ENCODE results near the gene MRPS7. TPM values are rescaled to one million over a fixed set of nuclear protein-coding genes. Genes with fewer than 3 reads are reported as not detected.

MRPS7 gene
- total RNA-seq, 1 donor from 2014 or later: 43.3 TPM

GRCh38 chr17:75245011-75245410, 16.7 kb upstream of the MRPS7 start:
- Mint-ChIP-seq H3K4me1 (peaks cover 3% of the 10 kb centered on the region), H3K27me3 (ENCODE audit: insufficient read depth, low read depth) (peaks cover 8% of the 10 kb centered on the region), H3K4me3 (no peak overlapping the region), H3K27ac (no peak overlapping the region), H3K36me3 (peaks cover 14% of the 10 kb centered on the region), H3K9me3 (no peaks in the 10 kb centered on the region)
- no peak overlapping the region for H3K4me2 ChIP-seq
- TF ChIP-seq EZH2phosphoT487 (IDR thresholded peaks at IDR 0.05) (no peak), EZH2 (IDR thresholded peaks at IDR 0.05) (no peak), CTCF (IDR thresholded peaks at IDR 0.05) (no peak)
- H3K4me3 ChIP-seq: no peak overlapping the region
- H3K36me3 ChIP-seq: no peaks in the 10 kb centered on the region
- H3K27ac ChIP-seq: no peak overlapping the region
- H2AFZ ChIP-seq (replicated peaks): no peak overlapping the region
- peaks cover 15% of the 10 kb centered on the region for H4K20me1 ChIP-seq (ENCODE audit: low read depth)
- H3K9me3 ChIP-seq (ENCODE audit: low read depth): no peaks in the 10 kb centered on the region
- DNase-seq (ENCODE audit: low spot score): no peak
- H3K4me1 ChIP-seq: no peaks in the 10 kb centered on the region
- no peaks in the 10 kb centered on the region for H3K27me3 ChIP-seq
- peaks cover 16% of the 10 kb centered on the region for H3K79me2 ChIP-seq (ENCODE audit: low read depth)
- no peak overlapping the region for H3K9ac ChIP-seq
- peaks cover 17% of the 10 kb centered on the region for H3F3A ChIP-seq (ENCODE audit: low read depth)

GRCh38 chr17:75246404-75246803, 15.3 kb upstream of the MRPS7 start:
- Histone ChIP-seq H3F3A (ENCODE audit: low read depth) (peaks cover 3% of the 10 kb centered on the region), H4K20me1 (ENCODE audit: low read depth) (peaks cover 24% of the 10 kb centered on the region), H3K4me1 (no peaks in the 10 kb centered on the region), H3K9ac (no peak overlapping the region), H3K27me3 (no peaks in the 10 kb centered on the region), H3K4me3 (no peak overlapping the region), H3K36me3 (no peaks in the 10 kb centered on the region), H3K9me3 (ENCODE audit: low read depth) (no peaks in the 10 kb centered on the region), H3K4me2 (no peak overlapping the region), H2AFZ (replicated peaks) (no peak overlapping the region), H3K27ac (no peak overlapping the region), H3K79me2 (ENCODE audit: low read depth) (peaks cover 23% of the 10 kb centered on the region)
- H3K36me3 Mint-ChIP-seq: peaks cover 14% of the 10 kb centered on the region
- H3K27ac Mint-ChIP-seq: no peak overlapping the region
- no peak for DNase-seq (ENCODE audit: low spot score)
- TF ChIP-seq EZH2phosphoT487 (IDR thresholded peaks at IDR 0.05) (no peak), EZH2 (IDR thresholded peaks at IDR 0.05) (no peak), CTCF (IDR thresholded peaks at IDR 0.05) (no peak)
- no peak overlapping the region for H3K4me3 Mint-ChIP-seq
- no peaks in the 10 kb centered on the region for H3K9me3 Mint-ChIP-seq
- H3K4me1 Mint-ChIP-seq: peaks cover 6% of the 10 kb centered on the region
- H3K27me3 Mint-ChIP-seq (ENCODE audit: insufficient read depth, low read depth): peaks cover 2% of the 10 kb centered on the region

- no peaks in the 10 kb centered on the region for H3K27me3 ChIP-seq
- Mint-ChIP-seq H3K9me3 (no peaks in the 10 kb centered on the region), H3K27me3 (ENCODE audit: insufficient read depth, low read depth) (no peaks in the 10 kb centered on the region), H3K4me1 (peaks cover 6% of the 10 kb centered on the region), H3K4me3 (no peak overlapping the region), H3K36me3 (peaks cover 1% of the 10 kb centered on the region), H3K27ac (no peak overlapping the region)
- no peak overlapping the region for H3K4me2 ChIP-seq
- no peak overlapping the region for H3K27ac ChIP-seq
- TF ChIP-seq EZH2phosphoT487 (IDR thresholded peaks at IDR 0.05) (no peak), EZH2 (IDR thresholded peaks at IDR 0.05) (no peak), CTCF (IDR thresholded peaks at IDR 0.05) (no peak)
- no peak overlapping the region for H2AFZ ChIP-seq (replicated peaks)
- no peaks in the 10 kb centered on the region for H3F3A ChIP-seq (ENCODE audit: low read depth)
- no peak for DNase-seq (ENCODE audit: low spot score)
- no peak overlapping the region for H3K9ac ChIP-seq
- peaks cover 31% of the 10 kb centered on the region for H4K20me1 ChIP-seq (ENCODE audit: low read depth)
- no peaks in the 10 kb centered on the region for H3K9me3 ChIP-seq (ENCODE audit: low read depth)
- H3K36me3 ChIP-seq: no peaks in the 10 kb centered on the region
- H3K79me2 ChIP-seq (ENCODE audit: low read depth): peaks cover 35% of the 10 kb centered on the region
- H3K4me3 ChIP-seq: no peak overlapping the region
- no peaks in the 10 kb centered on the region for H3K4me1 ChIP-seq
These were observed 12.1 kb upstream of the MRPS7 start for GRCh38 chr17:75249564-75249963.

Measured in neural progenitor cell (in vitro differentiated cells).